Keratinocyte (primary cell): Measurements from ENCODE around the gene TRIM9.

Experiments used
- EZH2 ChIP-seq: IDR thresholded peaks from one replicate; pipeline ENCODE4 v1.6.1; 2012; ENCODE audit warnings: inconsistent platforms, mild to moderate bottlenecking, low read length, moderate library complexity
- TF ChIP-seq, protein P1 (sequence below), 3 experiments: IDR thresholded peaks in 1 of 3; conservative IDR thresholded peaks in 1 of 3; optimal IDR thresholded peaks in 1 of 3; 2 replicates in 2 of 3; 3 replicates in 1 of 3; pipeline versions ENCODE3 to v1.5.1; 2011; ENCODE audit warnings: low read length in 3 of 3, mild to moderate bottlenecking in 3 of 3, moderate library complexity in 2 of 3, control low read depth in 1 of 3, inconsistent platforms in 1 of 3; ENCODE audit not compliant: insufficient read depth in 2 of 3; ENCODE audit errors: extremely low read depth in 1 of 3

- TF ChIP-seq, protein P1, sequence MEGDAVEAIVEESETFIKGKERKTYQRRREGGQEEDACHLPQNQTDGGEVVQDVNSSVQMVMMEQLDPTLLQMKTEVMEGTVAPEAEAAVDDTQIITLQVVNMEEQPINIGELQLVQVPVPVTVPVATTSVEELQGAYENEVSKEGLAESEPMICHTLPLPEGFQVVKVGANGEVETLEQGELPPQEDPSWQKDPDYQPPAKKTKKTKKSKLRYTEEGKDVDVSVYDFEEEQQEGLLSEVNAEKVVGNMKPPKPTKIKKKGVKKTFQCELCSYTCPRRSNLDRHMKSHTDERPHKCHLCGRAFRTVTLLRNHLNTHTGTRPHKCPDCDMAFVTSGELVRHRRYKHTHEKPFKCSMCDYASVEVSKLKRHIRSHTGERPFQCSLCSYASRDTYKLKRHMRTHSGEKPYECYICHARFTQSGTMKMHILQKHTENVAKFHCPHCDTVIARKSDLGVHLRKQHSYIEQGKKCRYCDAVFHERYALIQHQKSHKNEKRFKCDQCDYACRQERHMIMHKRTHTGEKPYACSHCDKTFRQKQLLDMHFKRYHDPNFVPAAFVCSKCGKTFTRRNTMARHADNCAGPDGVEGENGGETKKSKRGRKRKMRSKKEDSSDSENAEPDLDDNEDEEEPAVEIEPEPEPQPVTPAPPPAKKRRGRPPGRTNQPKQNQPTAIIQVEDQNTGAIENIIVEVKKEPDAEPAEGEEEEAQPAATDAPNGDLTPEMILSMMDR (optimal IDR thresholded peaks at IDR 0.05 in 1 of 3, IDR thresholded peaks at IDR 0.05 in 1 of 3, conservative IDR thresholded peaks at IDR 0.05 in 1 of 3; ENCODE audit: extremely low read depth in 1 of 3, insufficient read depth in 2 of 3, low read length in 3 of 3): no peak
- TF ChIP-seq EZH2: no peak
Measured at GRCh38 chr14:51056421-51056820, 38.5 kb downstream of the TRIM9 start.
